Measurements from ENCODE around the gene COL18A1.

- TF ChIP-seq POLR2A (IDR thresholded peaks at IDR 0.05; ENCODE audit: low read length), result no peak
- no peak for TF ChIP-seq GATA1 (IDR thresholded peaks at IDR 0.05; ENCODE audit: low read depth, low read length)
Observed at GRCh38 chr21:45439161-45439872, 34.4 kb downstream of the COL18A1 start.

All from erythroblast (primary cell).